HEK293T (cell line): Measurements from ENCODE around the gene SFXN3.

Experiments
- CTCF ChIA-PET: fragments of 350-600 bp; formaldehyde crosslinking; extraction: SDS; loops from one replicate; lab custom pipeline; 2021; ENCODE audit warnings: antibody characterized with exemption, inconsistent platforms; lab: Yijun Ruan, JAX
- POLR2A ChIA-PET: fragments of 350-600 bp; formaldehyde crosslinking; extraction: SDS; loops from one replicate; lab custom pipeline; 2020; ENCODE audit warnings: antibody characterized with exemption, inconsistent platforms; lab: Yijun Ruan, JAX
- DNase-seq: peaks from one replicate; pipeline ENCODE4 v3.0.0; 2012; ENCODE audit warnings: mixed read lengths; ENCODE audit errors: extremely low spot score
- ARNT ChIP-seq: fragments of 450-650 bp; IDR thresholded peaks from 2 replicates; pipeline ENCODE4 v1.6.1; 2017; ENCODE audit warnings: mild to moderate bottlenecking
- BHLHE40 ChIP-seq: fragments of 450-650 bp; IDR thresholded peaks from 2 replicates; pipeline ENCODE4 v1.6.1; 2016; ENCODE audit warnings: mild to moderate bottlenecking, moderate library complexity, borderline replicate concordance
- CTBP1 ChIP-seq: fragments of 450-650 bp; IDR thresholded peaks from 2 replicates; pipeline ENCODE4 v1.6.1; 2016; ENCODE audit warnings: borderline replicate concordance
- ELF4 ChIP-seq: fragments of 450-650 bp; IDR thresholded peaks from 2 replicates; pipeline ENCODE4 v1.6.1; 2017; ENCODE audit warnings: antibody characterized with exemption
- FOXA1 ChIP-seq: fragments of 450-650 bp; IDR thresholded peaks from 2 replicates; pipeline ENCODE4 v1.6.1; 2016; ENCODE audit warnings: mild to moderate bottlenecking
- FOXK2 ChIP-seq: fragments of 450-650 bp; IDR thresholded peaks from 2 replicates; pipeline ENCODE4 v1.6.1; 2016; ENCODE audit warnings: mild to moderate bottlenecking
- FOXM1 ChIP-seq: fragments of 450-650 bp; IDR thresholded peaks from 2 replicates; pipeline ENCODE4 v1.6.1; 2017; ENCODE audit warnings: mild to moderate bottlenecking, borderline replicate concordance
- HDGF ChIP-seq: fragments of 450-650 bp; IDR thresholded peaks from 2 replicates; pipeline ENCODE4 v1.6.1; 2017; ENCODE audit warnings: antibody characterized with exemption, borderline replicate concordance
- L3MBTL2 ChIP-seq: fragments of 450-650 bp; conservative IDR thresholded peaks from 2 replicates; pipeline ENCODE4 v1.6.1; 2016; ENCODE audit warnings: mild to moderate bottlenecking
- LEF1 ChIP-seq: fragments of 450-650 bp; IDR thresholded peaks from 2 replicates; pipeline ENCODE4 v1.6.1; 2017; ENCODE audit warnings: mild to moderate bottlenecking, borderline replicate concordance
- NFRKB ChIP-seq: fragments of 450-650 bp; IDR thresholded peaks from 2 replicates; pipeline ENCODE4 v1.6.1; 2016; ENCODE audit warnings: mild to moderate bottlenecking, moderate library complexity
- SP1 ChIP-seq: fragments of 450-650 bp; IDR thresholded peaks from 2 replicates; pipeline ENCODE4 v1.6.1; 2017
- SUZ12 ChIP-seq: fragments of 450-650 bp; IDR thresholded peaks from 2 replicates; pipeline ENCODE4 v1.6.1; 2016; ENCODE audit warnings: mild to moderate bottlenecking
- TARDBP ChIP-seq: fragments of 450-650 bp; IDR thresholded peaks from 2 replicates; pipeline ENCODE4 v1.6.1; 2016
- ZNF384 ChIP-seq: fragments of 450-650 bp; IDR thresholded peaks from 2 replicates; pipeline ENCODE4 v1.6.1; 2016
- TF ChIP-seq, protein P1 (sequence below): fragments of 450-650 bp; IDR thresholded peaks from 2 replicates; pipeline ENCODE4 v1.6.1; 2016

Gene SFXN3

GRCh38 chr10:100998991-100999741 lies 31.9 kb upstream of the SFXN3 start:
- TF ChIP-seq SUZ12 = no peak
- peak; percentile 56; the same call in 1 of the 2 replicates for TF ChIP-seq LEF1
- TF ChIP-seq L3MBTL2 = peak; percentile 26; the same call in 1 of the 2 replicates
- no peak for TF ChIP-seq NFRKB
- TF ChIP-seq CTBP1 = no peak
- no peak for TF ChIP-seq HDGF
- 0 out of 2 replicates have a peak, but pooled peaks have one; percentile 7 for TF ChIP-seq TARDBP
- TF ChIP-seq, protein P1, sequence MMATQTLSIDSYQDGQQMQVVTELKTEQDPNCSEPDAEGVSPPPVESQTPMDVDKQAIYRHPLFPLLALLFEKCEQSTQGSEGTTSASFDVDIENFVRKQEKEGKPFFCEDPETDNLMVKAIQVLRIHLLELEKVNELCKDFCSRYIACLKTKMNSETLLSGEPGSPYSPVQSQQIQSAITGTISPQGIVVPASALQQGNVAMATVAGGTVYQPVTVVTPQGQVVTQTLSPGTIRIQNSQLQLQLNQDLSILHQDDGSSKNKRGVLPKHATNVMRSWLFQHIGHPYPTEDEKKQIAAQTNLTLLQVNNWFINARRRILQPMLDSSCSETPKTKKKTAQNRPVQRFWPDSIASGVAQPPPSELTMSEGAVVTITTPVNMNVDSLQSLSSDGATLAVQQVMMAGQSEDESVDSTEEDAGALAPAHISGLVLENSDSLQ = no peak
- no peak for TF ChIP-seq ELF4
- TF ChIP-seq SP1 = no peak
- CTCF ChIA-PET = interaction anchor here (0.7 to 3.8 kb wide), 6 partner anchors 9 to 16 kb away, joined by 4 to 50 read pairs (median 12); partner anchors contain the start of gene MRPL43
- POLR2A ChIA-PET = interaction anchor here (0.7 to 4.2 kb wide), 8 partner anchors 11 to 44 kb away, joined by 3 to 27 read pairs (median 4); no protein-coding TSS in a partner anchor
- DNase-seq = peak; percentile 93

- TF ChIP-seq FOXM1 (0 out of 2 replicates have a peak, but pooled peaks have one; percentile 39), ELF4 (no peak)
- DNase-seq = no peak
- POLR2A ChIA-PET = interaction anchor here (0.7 to 3.7 kb wide), 5 partner anchors 11 to 44 kb away, joined by 4 to 27 read pairs (median 5); no protein-coding TSS in a partner anchor
- CTCF ChIA-PET = interaction anchor here (0.7 to 2.8 kb wide), 3 partner anchors 12 to 15 kb away, joined by 4 to 12 read pairs (median 5); partner anchors contain the start of gene MRPL43
Measured at GRCh38 chr10:100999742-101000126, 31.3 kb upstream of the SFXN3 start, which contains the start of gene LZTS2. Gene LZTS2, plus strand, starts transcription at chr10:100999808. Its CDS starts 2,731 bp downstream, at chr10:101002539.

DNA sequence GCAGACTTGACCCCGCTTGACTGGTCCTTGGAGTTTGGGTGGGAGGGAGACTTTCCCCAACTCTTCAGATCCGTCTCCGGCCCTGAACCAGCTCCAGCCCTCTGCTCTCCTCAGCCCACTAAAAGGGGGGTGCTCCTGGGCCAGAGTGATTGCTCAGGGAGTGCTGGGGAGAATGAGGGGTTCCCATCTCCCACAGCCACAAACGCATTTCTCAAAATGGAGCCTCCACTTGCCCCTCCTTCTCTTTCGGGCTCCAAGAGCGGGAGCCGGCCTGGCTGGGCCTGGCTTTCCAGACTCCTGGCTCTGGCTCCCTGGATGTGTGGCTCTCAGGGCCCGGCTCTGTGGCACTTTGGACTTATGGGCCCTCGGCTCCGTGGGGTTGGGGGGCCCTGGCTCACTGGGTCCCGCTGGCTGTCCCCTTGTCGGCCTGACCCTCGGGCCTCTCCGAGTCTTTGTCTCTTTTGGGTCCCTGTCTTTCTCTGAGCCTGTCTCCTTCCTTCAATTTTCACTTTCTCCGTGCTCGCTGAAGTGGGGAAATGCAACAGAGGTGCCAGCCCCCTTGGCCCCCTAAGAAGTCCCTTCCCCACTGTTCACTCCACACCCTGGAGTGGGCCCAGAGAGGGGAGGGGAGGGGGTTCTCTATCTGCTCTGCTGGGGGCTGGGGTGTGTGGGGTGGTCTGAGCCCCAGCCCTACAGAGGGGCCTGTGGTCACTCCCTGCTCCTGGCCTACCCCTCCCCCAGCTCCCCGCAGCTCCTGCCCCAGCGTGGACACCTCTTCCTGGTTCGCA lies 30.7 kb upstream of the SFXN3 start:
- TF ChIP-seq HDGF (no peak), ARNT (no peak), ZNF384 (no peak), FOXA1 (no peak), BHLHE40 (no peak), CTBP1 (no peak), FOXM1 (no peak), ELF4 (no peak), FOXK2 (no peak), NFRKB (no peak), L3MBTL2 (no peak), LEF1 (no peak), SUZ12 (no peak), TARDBP (no peak), SP1 (no peak)
- TF ChIP-seq, protein P1 = no peak
- POLR2A ChIA-PET = interaction anchor here (0.9 to 3.7 kb wide), 4 partner anchors 10 to 16 kb away, joined by 4 to 27 read pairs (median 8); no protein-coding TSS in a partner anchor
- DNase-seq = no peak
- CTCF ChIA-PET = interaction anchor here (1.0 to 2.8 kb wide), 4 partner anchors 11 to 18 kb away, joined by 3 to 12 read pairs (median 6); no protein-coding TSS in a partner anchor

DNA sequence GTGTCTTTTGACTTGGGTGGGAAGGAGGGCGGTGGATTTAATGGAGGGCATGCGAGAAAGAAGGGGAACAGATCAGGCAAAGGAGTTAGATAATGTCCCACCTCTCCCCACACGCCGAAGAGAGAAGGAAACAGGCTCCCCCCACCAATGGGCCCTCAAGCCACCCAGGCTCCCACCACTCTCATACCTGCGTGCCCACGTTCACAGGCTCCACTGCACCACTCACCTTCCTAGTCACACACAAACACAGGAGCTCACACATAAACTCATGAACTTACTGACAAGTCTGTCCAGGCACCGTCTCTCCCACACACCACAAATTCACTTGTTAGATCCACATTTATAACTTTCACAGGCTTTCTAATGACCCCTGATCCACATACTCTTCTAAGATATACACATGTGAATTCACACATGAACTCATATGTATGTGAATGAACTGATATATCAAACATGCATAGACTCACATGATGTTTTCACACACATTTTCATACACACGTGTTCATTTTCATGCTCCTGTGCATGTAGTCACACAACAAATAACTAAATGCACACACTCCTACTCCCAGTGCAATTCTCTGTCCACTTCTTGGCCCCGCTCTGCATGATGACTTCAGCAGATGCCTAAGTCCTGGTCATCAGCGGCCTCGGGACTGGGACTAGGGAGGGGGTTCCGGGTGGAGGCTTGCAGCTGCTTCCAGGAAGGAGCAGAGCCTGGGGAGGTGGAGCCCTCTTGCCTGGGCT lies 29.9 kb upstream of the SFXN3 start:
- TF ChIP-seq ZNF384 = no peak
- TF ChIP-seq FOXK2 = no peak
- TF ChIP-seq LEF1 = no peak
- TF ChIP-seq ARNT = no peak
- no peak for TF ChIP-seq TARDBP
- TF ChIP-seq BHLHE40 = no peak
- no peak for TF ChIP-seq L3MBTL2
- TF ChIP-seq, protein P1 = no peak
- no peak for TF ChIP-seq ELF4
- TF ChIP-seq FOXM1 = no peak
- TF ChIP-seq FOXA1 = no peak
- no peak for TF ChIP-seq SUZ12
- TF ChIP-seq HDGF = no peak
- no peak for TF ChIP-seq NFRKB
- TF ChIP-seq CTBP1 = no peak
- CTCF ChIA-PET = interaction anchor here (1.0 to 2.8 kb wide), 4 partner anchors 10 to 18 kb away, joined by 3 to 12 read pairs (median 6); no protein-coding TSS in a partner anchor
- POLR2A ChIA-PET = no interaction called here
- DNase-seq = no peak

GRCh38 chr10:101001659-101002035 lies 29.4 kb upstream of the SFXN3 start:
- no peak for DNase-seq
- CTCF ChIA-PET = interaction anchor here (1.0 to 2.8 kb wide), 3 partner anchors 10 to 17 kb away, joined by 5 to 12 read pairs (median 7); no protein-coding TSS in a partner anchor
- TF ChIP-seq TARDBP (no peak), ZNF384 (no peak), ARNT (no peak), FOXA1 (no peak), SP1 (no peak), L3MBTL2 (no peak), NFRKB (no peak), HDGF (no peak), SUZ12 (no peak), FOXM1 (no peak)
- TF ChIP-seq, protein P1 = no peak
- POLR2A ChIA-PET = no interaction called here
